ENCODE measurements around the gene CEP112.

The CEP112 gene

DNA sequence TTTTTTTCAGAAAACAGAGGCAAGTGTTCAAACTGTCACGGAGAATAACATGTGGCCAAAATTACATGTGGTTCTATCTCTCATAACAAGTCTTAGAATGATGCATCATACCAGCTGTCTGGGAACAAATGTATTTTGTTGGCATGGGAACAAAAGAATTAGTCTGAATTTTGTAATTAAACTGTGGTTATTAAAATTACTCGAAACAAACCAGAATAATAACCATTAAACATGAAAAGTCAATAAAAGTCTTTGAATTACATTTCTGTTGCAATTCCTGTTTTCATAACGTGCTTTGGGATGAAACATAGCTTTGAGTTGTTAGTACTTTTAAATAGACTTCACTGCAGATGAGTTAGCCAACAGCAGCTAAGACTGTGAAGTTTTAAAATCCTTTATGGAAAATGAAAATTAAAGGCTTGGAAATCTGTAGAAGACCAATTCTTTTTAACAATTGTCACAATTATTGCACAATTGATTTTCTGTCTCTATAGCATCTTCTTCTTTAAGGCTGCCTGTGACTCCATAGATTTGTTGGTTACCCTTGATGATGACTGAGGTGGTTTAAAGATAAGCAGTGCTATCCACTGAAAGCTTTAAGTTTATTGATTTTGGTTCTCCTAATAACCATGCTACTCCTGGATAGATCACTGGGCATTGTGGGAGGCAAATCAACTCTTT lies 512.6 kb downstream of the CEP112 start:
- TF ChIP-seq, protein P1, sequence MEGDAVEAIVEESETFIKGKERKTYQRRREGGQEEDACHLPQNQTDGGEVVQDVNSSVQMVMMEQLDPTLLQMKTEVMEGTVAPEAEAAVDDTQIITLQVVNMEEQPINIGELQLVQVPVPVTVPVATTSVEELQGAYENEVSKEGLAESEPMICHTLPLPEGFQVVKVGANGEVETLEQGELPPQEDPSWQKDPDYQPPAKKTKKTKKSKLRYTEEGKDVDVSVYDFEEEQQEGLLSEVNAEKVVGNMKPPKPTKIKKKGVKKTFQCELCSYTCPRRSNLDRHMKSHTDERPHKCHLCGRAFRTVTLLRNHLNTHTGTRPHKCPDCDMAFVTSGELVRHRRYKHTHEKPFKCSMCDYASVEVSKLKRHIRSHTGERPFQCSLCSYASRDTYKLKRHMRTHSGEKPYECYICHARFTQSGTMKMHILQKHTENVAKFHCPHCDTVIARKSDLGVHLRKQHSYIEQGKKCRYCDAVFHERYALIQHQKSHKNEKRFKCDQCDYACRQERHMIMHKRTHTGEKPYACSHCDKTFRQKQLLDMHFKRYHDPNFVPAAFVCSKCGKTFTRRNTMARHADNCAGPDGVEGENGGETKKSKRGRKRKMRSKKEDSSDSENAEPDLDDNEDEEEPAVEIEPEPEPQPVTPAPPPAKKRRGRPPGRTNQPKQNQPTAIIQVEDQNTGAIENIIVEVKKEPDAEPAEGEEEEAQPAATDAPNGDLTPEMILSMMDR (IDR thresholded peaks at IDR 0.05; ENCODE audit: low read depth, low read length, missing control alignments), result no peak
- no peak for DNase-seq (ENCODE audit: extremely low read depth, low read depth)
- H3K4me3 ChIP-seq (replicated peaks; ENCODE audit: low read depth, low read length), result no peak overlapping the region

DNA sequence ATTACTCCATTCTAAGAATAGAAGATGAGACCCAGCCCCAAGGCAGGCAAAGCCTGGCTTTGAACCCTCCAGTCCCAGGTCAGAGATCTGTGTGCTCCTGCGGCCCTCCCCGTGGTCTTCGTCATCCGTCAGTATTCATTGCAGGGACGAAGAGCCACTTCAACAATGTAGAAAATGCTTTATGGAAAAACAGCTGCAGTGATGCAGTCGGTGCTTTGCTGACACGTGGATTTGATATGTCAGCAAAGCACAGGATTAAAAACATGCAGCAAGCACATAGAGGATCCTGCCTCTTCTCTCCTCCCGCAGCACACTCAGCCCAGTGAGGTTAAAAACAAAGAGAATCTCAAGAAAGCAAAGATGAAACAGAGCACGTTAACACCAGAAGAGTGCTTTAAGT lies 513.4 kb downstream of the CEP112 start:
- H3K4me3 ChIP-seq (replicated peaks; ENCODE audit: low read depth, low read length), result no peak overlapping the region
- DNase-seq (ENCODE audit: extremely low read depth, low read depth), result no peak
- TF ChIP-seq, protein P1 (IDR thresholded peaks at IDR 0.05; ENCODE audit: low read depth, low read length, missing control alignments), result no peak

DNA sequence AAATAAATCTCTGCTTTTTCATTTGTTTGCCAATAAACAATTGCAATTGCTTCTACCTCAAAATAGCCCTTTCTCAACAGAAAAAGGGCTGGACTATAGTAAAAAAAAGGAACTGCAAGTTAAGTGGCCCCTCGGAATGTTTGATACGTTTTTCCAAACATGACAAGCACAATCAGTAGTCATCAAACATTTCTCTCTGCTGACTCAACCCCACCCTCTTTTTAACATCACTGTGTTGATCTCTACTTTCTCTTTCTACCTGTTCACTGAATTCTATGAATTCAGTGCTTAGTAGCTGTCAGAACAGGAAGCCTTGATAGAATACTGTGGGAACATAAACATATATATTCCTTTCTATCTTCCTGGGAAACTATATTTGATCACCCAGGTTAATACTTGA lies 514.0 kb downstream of the CEP112 start:
- no peak for DNase-seq (ENCODE audit: extremely low read depth, low read depth)
- no peak overlapping the region for H3K4me3 ChIP-seq (replicated peaks; ENCODE audit: low read depth, low read length)
- TF ChIP-seq, protein P1 (IDR thresholded peaks at IDR 0.05; ENCODE audit: low read depth, low read length, missing control alignments), result no peak

DNA sequence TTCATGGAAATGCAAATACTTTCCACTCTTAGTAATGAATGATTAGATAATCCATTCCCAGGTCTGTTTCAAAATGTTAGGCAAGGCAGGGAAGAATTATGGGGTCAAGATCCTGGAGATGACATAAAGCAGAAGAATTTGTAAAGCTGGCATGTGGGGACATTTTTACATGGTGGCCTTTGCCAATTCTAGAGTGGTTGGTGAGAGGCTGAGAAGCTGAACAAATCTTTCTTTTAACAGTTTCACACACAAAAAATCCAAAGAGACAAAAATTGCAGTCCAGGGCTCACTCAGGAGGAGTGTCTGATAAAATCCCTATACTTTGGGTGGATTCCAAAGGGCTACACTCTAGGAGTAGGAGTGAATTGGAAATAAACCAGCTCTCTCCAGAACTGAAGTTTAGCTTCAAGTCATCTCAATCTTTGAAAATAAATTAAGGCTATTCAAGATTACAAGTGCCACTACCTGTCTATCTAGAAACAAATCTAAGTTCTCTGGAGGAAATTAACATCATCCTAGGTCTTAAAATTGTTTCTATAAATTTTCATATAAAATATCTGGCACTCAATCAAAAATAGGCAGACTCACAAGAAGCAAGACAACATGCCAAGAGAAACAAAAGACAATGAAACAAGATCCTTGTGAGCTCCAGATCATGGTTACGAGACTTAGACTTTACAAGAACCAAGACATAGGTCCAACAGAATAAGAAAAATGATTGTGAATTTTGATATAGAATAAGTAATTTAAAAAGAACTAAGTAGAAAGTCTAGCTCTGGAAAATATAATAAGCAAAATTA lies 517.5 kb downstream of the CEP112 start:
- TF ChIP-seq, protein P1 (IDR thresholded peaks at IDR 0.05; ENCODE audit: low read depth, low read length, missing control alignments), result no peak
- DNase-seq (ENCODE audit: extremely low read depth, low read depth), result no peak
- no peak overlapping the region for H3K4me3 ChIP-seq (replicated peaks; ENCODE audit: low read depth, low read length)

DNA sequence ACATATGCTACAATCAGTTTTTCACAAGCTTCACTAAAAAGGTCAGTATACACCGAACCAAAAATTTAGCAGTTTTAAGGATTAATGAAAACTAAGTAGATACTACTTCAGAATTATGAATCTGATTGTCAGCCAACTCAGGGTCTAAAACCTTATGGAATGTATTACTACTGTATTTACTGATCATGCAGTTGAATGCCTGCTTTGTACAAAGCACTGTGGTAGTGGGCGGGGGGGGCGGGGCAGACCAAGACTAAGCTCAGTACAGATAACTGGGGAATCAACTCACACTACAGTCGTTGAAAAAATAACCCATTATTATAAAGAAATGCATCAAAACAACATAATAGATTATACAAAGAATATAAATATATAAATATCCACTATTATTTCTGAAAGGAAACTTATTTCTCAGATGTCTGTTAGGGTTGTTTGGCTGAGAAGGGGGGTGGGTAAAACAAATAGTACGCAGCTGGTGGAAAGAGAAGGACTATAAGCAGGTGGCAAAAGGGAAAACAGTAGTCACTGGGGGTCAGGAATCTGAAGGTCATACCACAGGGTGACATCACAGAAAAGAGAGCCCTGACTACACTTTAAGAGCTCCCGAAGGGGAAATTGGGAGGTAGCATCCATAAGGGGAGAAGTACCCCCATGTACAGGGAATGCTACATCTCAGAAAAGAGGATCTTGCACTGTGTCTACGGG lies 521.1 kb downstream of the CEP112 start:
- DNase-seq (ENCODE audit: extremely low read depth, low read depth), result no peak
- no peak overlapping the region for H3K4me3 ChIP-seq (replicated peaks; ENCODE audit: low read depth, low read length)
- TF ChIP-seq, protein P1 (IDR thresholded peaks at IDR 0.05; ENCODE audit: low read depth, low read length, missing control alignments), result no peak

DNA sequence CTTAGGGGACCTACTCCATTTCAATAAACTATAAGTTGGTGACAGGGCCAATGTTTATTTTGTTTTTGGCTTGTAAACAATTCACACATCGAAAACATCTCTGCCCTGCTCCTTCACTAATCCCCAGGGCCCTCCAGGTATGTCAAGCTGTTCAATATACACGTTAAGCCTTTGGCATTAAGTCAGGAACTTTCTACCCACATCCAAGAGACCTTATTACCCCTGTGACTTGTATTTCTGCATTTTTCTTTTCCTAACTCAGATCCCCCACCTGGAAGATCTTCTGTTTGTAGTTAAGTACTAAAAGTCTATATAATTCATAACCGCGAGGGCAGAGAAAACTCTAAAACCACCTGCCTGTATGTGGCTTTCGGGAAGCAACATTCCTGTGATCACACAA lies 523.7 kb downstream of the CEP112 start:
- H3K4me3 ChIP-seq (replicated peaks; ENCODE audit: low read depth, low read length), result no peak overlapping the region
- TF ChIP-seq, protein P1 (IDR thresholded peaks at IDR 0.05; ENCODE audit: low read depth, low read length, missing control alignments), result no peak
- DNase-seq (ENCODE audit: extremely low read depth, low read depth), result no peak
